Measurements from ENCODE around the gene NT5E. TPM values are rescaled to one million over a fixed set of nuclear protein-coding genes. Genes with fewer than 3 reads are reported as not detected.
A peak's percentile ranks its signal among the peaks of the same experiment; 100 is the strongest.

NT5E gene
- total RNA-seq, 2 experiments from 2014 or later, result 3.7 to 3.8 TPM

DNA sequence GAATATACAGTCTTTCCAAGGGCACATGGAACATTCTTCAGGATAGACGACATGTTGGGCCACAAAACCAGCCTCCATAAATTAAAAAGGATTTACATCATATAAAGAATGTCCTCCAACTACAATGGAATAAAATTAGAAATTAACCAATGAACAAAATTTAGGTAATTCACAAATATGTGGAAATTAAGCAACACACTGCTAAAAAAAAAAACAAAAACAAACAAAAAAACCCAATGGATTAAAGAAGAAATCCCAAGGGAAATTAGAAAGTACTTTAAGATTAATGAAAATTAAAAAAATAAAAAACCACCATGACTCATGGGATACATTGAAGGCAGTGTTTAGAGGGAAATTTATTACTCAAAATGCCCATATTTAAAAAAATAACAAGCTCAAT lies 21.4 kb upstream of the NT5E start:
- no peaks in the 10 kb centered on the region for H3K4me1 Mint-ChIP-seq (ENCODE audit: low read depth)
- H3K9me3 Mint-ChIP-seq, result peaks cover 20% of the 10 kb centered on the region
- peaks cover 2% of the 10 kb centered on the region for H3K27me3 Mint-ChIP-seq
- intact Hi-C loops (cut with micrococcal nuclease), result no loop called here
- H3K4me3 Mint-ChIP-seq, result no peak overlapping the region
- ChIA-PET CTCF (no interaction called here), POLR2A (no interaction called here)
- H3K36me3 Mint-ChIP-seq, result peaks cover 5% of the 10 kb centered on the region
- DNase-seq, result no peak
- H3K27ac Mint-ChIP-seq, result no peak overlapping the region

DNA sequence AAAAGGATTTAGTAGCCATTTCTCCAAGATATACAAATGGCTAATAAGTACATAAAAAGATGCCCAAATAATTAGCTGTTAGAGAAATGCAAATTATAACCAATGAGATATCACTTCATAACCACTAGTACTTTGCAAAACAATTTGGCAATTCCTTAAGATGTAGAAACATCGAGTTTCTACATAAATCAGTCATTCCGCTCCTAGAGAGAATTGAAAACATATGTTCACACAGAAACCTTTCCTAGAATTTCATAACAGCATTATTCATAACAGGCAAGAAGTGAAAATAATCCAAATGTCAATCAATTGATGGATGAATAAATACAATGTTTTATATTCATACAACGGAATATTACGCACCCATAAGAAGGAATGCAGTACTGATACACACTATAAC lies 20.5 kb upstream of the NT5E start:
- ChIA-PET CTCF (no interaction called here), POLR2A (no interaction called here)
- DNase-seq, result no peak
- Mint-ChIP-seq H3K36me3 (peaks cover 5% of the 10 kb centered on the region), H3K4me1 (ENCODE audit: low read depth) (no peaks in the 10 kb centered on the region), H3K27ac (no peak overlapping the region), H3K27me3 (peaks cover 2% of the 10 kb centered on the region), H3K4me3 (no peak overlapping the region), H3K9me3 (peaks cover 20% of the 10 kb centered on the region)
- intact Hi-C loops (cut with micrococcal nuclease), result no loop called here

DNA sequence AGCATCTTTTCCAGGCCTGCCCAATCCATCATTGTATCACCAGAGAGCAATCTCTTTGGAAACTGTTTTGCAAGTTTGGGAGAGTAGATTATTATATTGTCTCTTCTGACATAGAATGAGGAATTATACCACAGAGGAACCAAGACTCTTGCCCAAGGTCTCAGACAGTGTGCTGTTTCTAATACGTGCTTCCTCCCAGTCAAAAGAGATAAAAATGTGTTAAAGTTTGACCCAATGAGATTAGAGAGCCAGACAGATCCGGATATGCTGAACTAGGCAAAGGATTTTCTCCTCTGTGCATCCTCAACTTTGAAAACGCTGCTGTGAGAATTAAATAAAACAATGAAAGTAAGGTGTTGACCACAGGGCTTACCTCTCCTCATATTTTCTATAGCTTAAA lies 18.6 kb upstream of the NT5E start:
- peaks cover 11% of the 10 kb centered on the region for H3K9me3 Mint-ChIP-seq
- peaks cover 3% of the 10 kb centered on the region for H3K27me3 Mint-ChIP-seq
- H3K4me3 Mint-ChIP-seq, result no peak overlapping the region
- no peaks in the 10 kb centered on the region for H3K4me1 Mint-ChIP-seq (ENCODE audit: low read depth)
- DNase-seq, result no peak
- intact Hi-C loops (cut with micrococcal nuclease), result no loop called here
- ChIA-PET CTCF (no interaction called here), POLR2A (interaction anchor here (0.8 kb wide), 1 partner anchor 18 kb away, joined by 3 read pairs; the partner anchor contains the start of gene NT5E)
- H3K27ac Mint-ChIP-seq, result no peak overlapping the region
- peaks cover 2% of the 10 kb centered on the region for H3K36me3 Mint-ChIP-seq

DNA sequence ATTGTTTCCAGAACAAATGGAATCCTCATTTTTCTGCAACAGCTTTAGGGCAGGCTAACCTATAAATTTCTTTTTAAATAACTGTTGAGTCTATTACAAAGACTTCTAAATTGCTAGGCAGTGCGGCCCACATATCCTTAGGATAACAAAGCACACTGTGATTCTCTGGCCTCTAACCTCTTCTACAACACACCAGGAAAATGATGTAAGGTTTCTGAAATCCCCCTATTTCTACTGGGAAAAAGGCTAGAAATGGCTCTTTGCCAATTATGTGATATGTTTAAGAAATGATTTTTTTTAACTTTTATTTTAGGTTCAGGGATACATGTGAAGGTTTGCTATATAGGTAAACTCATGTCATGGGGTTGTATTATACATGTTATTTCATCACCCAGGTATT lies 17.3 kb upstream of the NT5E start:
- Mint-ChIP-seq H3K36me3 (no peaks in the 10 kb centered on the region), H3K27me3 (peaks cover 3% of the 10 kb centered on the region), H3K4me1 (ENCODE audit: low read depth) (no peaks in the 10 kb centered on the region), H3K27ac (no peak overlapping the region), H3K9me3 (peaks cover 3% of the 10 kb centered on the region), H3K4me3 (no peak overlapping the region)
- ChIA-PET POLR2A (no interaction called here), CTCF (interaction anchor here (1.1 kb wide), 1 partner anchor 77 kb away, joined by 3 read pairs; no protein-coding TSS in a partner anchor)
- intact Hi-C loops (cut with micrococcal nuclease), result no loop called here
- no peak for DNase-seq

DNA sequence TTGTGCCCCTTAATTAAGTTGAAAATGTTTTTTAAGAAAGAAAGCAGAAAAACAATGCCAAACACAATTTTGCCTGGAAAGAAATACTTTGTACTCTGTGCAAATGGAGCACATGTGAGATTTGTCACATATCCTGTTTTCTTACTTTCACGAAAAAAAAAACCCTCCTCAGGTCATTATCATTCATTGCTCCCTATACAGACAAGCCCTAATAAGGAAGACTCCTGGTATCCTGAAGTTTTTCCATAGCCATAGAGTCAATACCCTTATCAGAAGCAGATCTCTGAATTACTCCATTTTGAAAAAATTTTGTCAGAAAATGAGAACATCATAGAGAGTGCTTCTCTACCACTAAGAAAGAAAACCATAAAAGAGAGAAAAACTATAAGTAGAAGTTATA lies 14.0 kb upstream of the NT5E start:
- POLR2A ChIA-PET, result no interaction called here
- H3K36me3 Mint-ChIP-seq, result no peaks in the 10 kb centered on the region
- CTCF ChIA-PET, result no interaction called here
- intact Hi-C loops (cut with micrococcal nuclease), result no loop called here
- H3K9me3 Mint-ChIP-seq, result peaks cover 6% of the 10 kb centered on the region
- H3K4me1 Mint-ChIP-seq (ENCODE audit: low read depth), result no peaks in the 10 kb centered on the region
- DNase-seq, result no peak
- H3K27ac Mint-ChIP-seq, result no peak overlapping the region
- H3K27me3 Mint-ChIP-seq, result peaks cover 3% of the 10 kb centered on the region
- H3K4me3 Mint-ChIP-seq, result no peak overlapping the region

DNA sequence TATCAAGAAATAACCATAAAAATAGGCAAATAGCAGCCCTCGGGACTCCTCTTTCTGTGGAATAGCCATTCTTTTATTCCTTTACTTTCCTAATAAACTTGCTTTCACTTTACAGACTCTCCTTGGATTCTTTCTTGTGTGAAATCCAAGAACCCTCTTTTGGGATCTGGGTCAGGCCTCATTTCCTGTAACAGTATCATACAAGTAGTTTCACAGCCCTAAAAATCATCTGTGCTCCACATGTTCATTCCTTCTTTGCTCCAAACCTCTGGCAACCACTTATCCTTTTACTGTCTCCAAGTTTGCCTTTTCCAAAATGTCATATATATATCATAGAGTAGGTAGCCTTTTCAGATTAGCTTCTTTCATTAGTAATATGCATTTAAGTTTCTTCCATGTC lies 13.5 kb upstream of the NT5E start:
- ChIA-PET CTCF (no interaction called here), POLR2A (no interaction called here)
- no peaks in the 10 kb centered on the region for H3K36me3 Mint-ChIP-seq
- H3K9me3 Mint-ChIP-seq, result peaks cover 6% of the 10 kb centered on the region
- intact Hi-C loops (cut with micrococcal nuclease), result no loop called here
- H3K27me3 Mint-ChIP-seq, result peaks cover 3% of the 10 kb centered on the region
- no peak overlapping the region for H3K4me3 Mint-ChIP-seq
- H3K4me1 Mint-ChIP-seq (ENCODE audit: low read depth), result no peaks in the 10 kb centered on the region
- DNase-seq, result no peak
- no peak overlapping the region for H3K27ac Mint-ChIP-seq

DNA sequence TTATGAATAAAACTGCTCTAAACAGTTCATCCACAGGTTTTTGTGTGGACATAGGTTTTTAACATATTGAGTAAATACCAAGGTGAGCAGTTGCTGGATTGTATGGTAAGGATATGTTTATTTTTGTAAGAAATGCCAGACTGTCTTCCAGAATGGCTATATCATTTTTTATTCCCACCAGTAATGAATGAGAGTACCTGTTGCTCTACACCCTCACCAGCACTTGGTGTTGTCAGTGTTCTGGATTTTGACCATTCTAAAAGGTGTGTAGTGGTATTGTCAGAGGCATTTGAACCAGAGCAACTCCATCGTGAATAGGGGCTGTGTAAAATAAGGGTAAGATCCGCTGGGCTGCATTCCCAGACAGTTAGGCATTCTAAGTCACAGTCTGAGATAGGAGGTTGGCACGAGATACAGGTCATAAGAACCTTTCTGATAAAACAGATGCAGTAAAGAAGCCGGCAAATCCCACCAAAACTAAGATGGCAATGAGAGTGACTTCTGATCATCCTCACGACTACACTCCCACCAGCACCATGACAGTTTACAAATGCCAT lies 12.9 kb upstream of the NT5E start:
- ChIA-PET POLR2A (no interaction called here), CTCF (no interaction called here)
- Mint-ChIP-seq H3K27me3 (peaks cover 5% of the 10 kb centered on the region), H3K9me3 (peaks cover 10% of the 10 kb centered on the region), H3K36me3 (no peaks in the 10 kb centered on the region), H3K27ac (no peak overlapping the region), H3K4me1 (ENCODE audit: low read depth) (no peaks in the 10 kb centered on the region), H3K4me3 (no peak overlapping the region)
- intact Hi-C loops (cut with micrococcal nuclease), result no loop called here
- DNase-seq, result no peak

DNA sequence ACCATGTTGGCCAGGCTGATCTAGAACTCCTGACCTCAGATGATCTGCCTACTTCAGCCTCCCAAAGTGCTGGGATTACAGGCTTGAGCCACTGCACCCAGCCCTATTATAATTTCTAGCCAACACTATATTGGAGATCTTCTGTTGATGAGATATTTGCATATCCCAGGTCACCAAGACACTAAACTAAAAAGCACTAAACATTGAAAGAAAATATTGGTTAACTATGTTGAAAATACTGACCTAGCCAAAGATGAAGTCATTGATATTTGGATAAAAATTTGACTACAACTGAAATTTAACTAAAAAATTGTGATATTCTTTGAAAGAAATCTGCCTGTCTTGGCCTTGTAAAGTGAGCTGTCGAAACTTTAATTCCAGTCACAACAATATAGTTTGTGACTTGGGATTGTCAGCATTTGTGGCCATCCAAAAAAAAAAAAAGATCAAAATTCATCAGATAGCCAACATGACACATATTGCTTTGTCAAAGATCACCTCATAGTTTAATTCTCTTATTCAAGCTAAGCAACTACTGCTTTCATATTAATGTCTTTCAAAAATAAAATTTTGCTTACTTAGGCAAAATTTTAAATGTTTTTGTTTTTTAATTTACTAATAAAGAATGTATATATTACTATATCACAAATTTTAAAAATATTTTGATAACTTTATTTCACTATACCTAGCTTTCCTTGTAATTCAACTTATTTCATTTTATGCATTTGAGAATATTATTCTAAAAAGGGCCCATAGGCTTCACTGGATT lies 6.3 kb upstream of the NT5E start:
- peaks cover 16% of the 10 kb centered on the region for H3K9me3 Mint-ChIP-seq
- H3K27ac Mint-ChIP-seq, result no peak overlapping the region
- no peaks in the 10 kb centered on the region for H3K36me3 Mint-ChIP-seq
- intact Hi-C loops (cut with micrococcal nuclease), result no loop called here
- POLR2A ChIA-PET, result no interaction called here
- peaks cover 18% of the 10 kb centered on the region for H3K27me3 Mint-ChIP-seq
- no peak for DNase-seq
- CTCF ChIA-PET, result interaction anchor here (1.2 kb wide), 1 partner anchor 40 kb away, joined by 6 read pairs; no protein-coding TSS in a partner anchor
- H3K4me3 Mint-ChIP-seq, result no peak overlapping the region
- no peaks in the 10 kb centered on the region for H3K4me1 Mint-ChIP-seq (ENCODE audit: low read depth)

DNA sequence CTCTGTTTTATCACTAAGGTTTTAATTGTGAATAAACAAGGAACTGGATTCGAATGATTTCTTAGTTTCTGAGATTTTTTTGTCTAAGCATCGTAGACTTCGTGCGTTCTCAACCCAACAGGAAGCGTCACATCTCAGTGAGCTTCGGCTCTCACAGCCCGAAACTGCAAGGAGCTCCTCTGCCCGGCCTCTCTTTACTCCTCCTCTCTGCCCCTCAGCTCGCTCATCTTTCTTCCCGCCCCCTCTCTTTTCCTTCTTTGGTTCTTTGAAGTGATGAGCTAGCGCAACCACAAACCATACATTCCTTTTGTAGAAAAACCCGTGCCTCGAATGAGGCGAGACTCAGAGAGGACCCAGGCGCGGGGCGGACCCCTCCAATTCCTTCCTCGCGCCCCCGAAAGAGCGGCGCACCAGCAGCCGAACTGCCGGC lies 480 bp upstream of the NT5E start:
- POLR2A ChIA-PET, result interaction anchor here (0.8 to 1.4 kb wide), 8 partner anchors 12 to 229 kb away, joined by 3 to 12 read pairs (median 4); no protein-coding TSS in a partner anchor
- DNase-seq, result peak; percentile 43
- Mint-ChIP-seq H3K9me3 (no peaks in the 10 kb centered on the region), H3K4me1 (ENCODE audit: low read depth) (peaks cover 18% of the 10 kb centered on the region), H3K36me3 (no peaks in the 10 kb centered on the region), H3K27ac (no peak overlapping the region), H3K27me3 (peaks cover 53% of the 10 kb centered on the region), H3K4me3 (peak overlapping the region; percentile 55)
- intact Hi-C loops (cut with micrococcal nuclease), result no loop called here
- CTCF ChIA-PET, result interaction anchor here (1.0 to 2.4 kb wide), 5 partner anchors 12 to 94 kb away, joined by 3 to 24 read pairs (median 3); no protein-coding TSS in a partner anchor

DNA sequence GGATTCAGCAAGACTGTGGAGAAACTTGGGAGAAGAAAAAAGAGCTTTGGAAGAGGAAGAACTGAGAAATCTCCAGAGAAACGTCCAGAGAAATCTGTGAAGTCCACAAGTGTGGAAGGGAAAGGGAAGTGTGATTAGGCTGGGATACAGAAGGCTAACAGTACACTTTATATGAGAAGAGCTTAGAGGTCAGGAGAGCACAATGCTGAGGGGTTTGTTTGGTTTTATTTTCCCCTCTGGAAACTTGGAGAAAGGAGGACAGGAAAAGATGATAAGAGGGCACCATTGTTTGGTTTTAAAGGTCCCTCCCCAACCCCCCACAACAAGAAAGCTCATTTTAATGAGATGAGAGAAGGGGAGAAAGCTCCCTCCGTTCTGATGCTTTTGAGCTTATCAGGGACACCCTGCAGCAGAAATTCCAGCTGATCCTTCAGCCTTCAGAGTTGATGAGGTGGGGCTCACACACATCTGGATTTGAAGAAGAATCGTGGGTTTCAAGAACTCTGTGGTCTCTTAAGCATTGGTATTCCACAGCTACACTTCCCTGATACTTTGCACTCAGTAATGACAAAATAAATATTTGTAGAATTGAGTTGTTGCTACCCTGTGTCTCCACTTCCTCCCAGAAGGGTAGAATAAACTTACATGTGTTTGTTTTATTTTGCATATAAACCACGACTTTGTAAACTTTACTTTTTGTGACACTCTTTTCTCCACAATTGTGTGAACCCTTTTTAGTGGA lies 1.9 kb downstream of the NT5E start:
- intact Hi-C loops (cut with micrococcal nuclease), result loop anchor here (2.0 kb wide), 1 partner anchor 31 kb away; no protein-coding TSS in a partner anchor
- ChIA-PET CTCF (interaction anchor here (0.6 kb wide), 1 partner anchor 218 kb away, joined by 4 read pairs; no protein-coding TSS in a partner anchor), POLR2A (interaction anchor here (1.9 kb wide), 1 partner anchor 12 kb away, joined by 4 read pairs; no protein-coding TSS in a partner anchor)
- Mint-ChIP-seq H3K9me3 (no peaks in the 10 kb centered on the region), H3K36me3 (no peaks in the 10 kb centered on the region), H3K4me1 (ENCODE audit: low read depth) (peaks cover 18% of the 10 kb centered on the region), H3K27me3 (peaks cover 56% of the 10 kb centered on the region), H3K4me3 (peak overlapping the region; percentile 60), H3K27ac (no peak overlapping the region)
- no peak for DNase-seq

DNA sequence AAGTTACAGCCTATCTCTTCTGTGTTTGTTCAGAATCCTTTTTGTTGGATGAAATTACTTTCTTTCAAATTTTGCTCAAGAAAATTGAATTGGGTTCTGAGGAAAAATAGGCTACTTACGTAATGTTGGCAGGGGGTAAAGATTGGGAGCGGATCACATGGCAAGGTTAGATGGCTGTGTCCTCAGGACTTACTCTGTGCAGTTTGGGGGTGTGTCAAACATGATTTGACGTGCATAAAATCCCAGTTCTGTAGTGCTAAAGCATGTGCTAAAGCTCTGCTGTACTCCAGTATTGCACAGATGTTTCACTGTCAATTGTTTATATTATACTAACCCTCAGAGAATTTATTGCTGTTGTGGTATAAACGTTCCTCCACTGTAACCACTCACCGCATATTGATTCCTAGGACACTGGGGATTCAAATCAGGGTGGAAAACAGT lies 2.6 kb downstream of the NT5E start:
- no peaks in the 10 kb centered on the region for H3K36me3 Mint-ChIP-seq
- intact Hi-C loops (cut with micrococcal nuclease), result no loop called here

DNA sequence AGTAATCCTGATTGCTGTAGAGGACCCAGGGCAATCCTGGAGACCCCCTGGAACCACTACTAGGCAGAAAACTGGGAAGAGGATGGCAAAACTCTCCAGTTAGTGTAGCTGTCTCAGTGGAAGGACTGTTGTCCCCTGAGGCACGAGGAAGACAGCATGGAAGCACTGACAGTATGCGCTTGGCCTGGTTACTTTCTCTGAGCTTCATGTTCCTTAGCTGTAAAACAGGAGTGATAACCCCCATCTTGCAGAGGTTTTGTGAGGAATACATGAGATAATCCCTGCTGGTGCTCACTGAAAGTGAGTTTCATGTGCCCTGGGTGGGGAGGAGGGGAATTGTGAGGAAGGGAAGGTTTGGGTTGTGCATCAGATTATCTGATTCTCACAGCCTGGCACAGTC lies 3.2 kb downstream of the NT5E start:
- Mint-ChIP-seq H3K9me3 (no peaks in the 10 kb centered on the region), H3K27ac (no peak overlapping the region), H3K4me1 (ENCODE audit: low read depth) (peaks cover 18% of the 10 kb centered on the region), H3K36me3 (no peaks in the 10 kb centered on the region), H3K4me3 (peak overlapping the region; percentile 7), H3K27me3 (peaks cover 53% of the 10 kb centered on the region)
- no peak for DNase-seq
- POLR2A ChIA-PET, result no interaction called here
- CTCF ChIA-PET, result no interaction called here
- intact Hi-C loops (cut with micrococcal nuclease), result no loop called here

More for the DNA sequence above, 2.6 kb downstream of the NT5E start:
- H3K9me3 Mint-ChIP-seq, result no peaks in the 10 kb centered on the region
- no peak overlapping the region for H3K4me3 Mint-ChIP-seq
- H3K4me1 Mint-ChIP-seq (ENCODE audit: low read depth), result peaks cover 18% of the 10 kb centered on the region
- POLR2A ChIA-PET, result interaction anchor here (1.9 kb wide), 1 partner anchor 11 kb away, joined by 4 read pairs; no protein-coding TSS in a partner anchor
- CTCF ChIA-PET, result no interaction called here
- H3K27ac Mint-ChIP-seq, result no peak overlapping the region
- peaks cover 59% of the 10 kb centered on the region for H3K27me3 Mint-ChIP-seq
- DNase-seq, result no peak
